OCI-LY3 (cell line): Measurements from ENCODE around the gene HIVEP3.

Experiments
- CTCF ChIP-seq: fragments of 200-600, 300-600 bp; sonication (generic); IDR thresholded peaks from 2 replicates; pipeline ENCODE4 v1.5.1; 2014; ENCODE audit warnings: antibody characterized with exemption, low read length, low read depth
- EZH2phosphoT487 ChIP-seq: fragments of 200-600 bp; shearing (Covaris generic); IDR thresholded peaks from 2 replicates; pipeline ENCODE4 v1.6.1; 2018; ENCODE audit warnings: antibody characterized with exemption, mixed run types, low read depth

- TF ChIP-seq CTCF = no peak
- no peak for TF ChIP-seq EZH2phosphoT487
Measured at GRCh38 chr1:41672173-41672572, 246.5 kb downstream of the HIVEP3 start.
